ENCODE results near the gene CUL2.
"Not testable (repeated sequence)": the region's sequence is repeated elsewhere in the genome, so short reads cannot be mapped to it uniquely, and the experiment has no call there.

CUL2 gene

GRCh38 chr10:35056686-35057085, 33.5 kb downstream of the CUL2 start:
- no peaks in the 10 kb centered on the region; the same call in 1 of the 2 replicates for H4K20me1 ChIP-seq
- H3K9me3 ChIP-seq = no peaks in the 10 kb centered on the region
- H3K9ac ChIP-seq = no peak overlapping the region
- H3K27ac ChIP-seq = no peak overlapping the region
- no peak overlapping the region for H3K4me3 ChIP-seq
- no peak for TF ChIP-seq Cebpa-rat (IDR thresholded peaks at IDR 0.05)
- H3K27me3 ChIP-seq = no peaks in the 10 kb centered on the region
- H3K4me1 ChIP-seq = peaks cover 31% of the 10 kb centered on the region
- H3K4me2 ChIP-seq = no peak overlapping the region
- H3K36me3 ChIP-seq = peaks cover 64% of the 10 kb centered on the region

- no peak overlapping the region for H3K9ac ChIP-seq
- no peak overlapping the region for H3K4me2 ChIP-seq
- peaks cover 64% of the 10 kb centered on the region for H3K36me3 ChIP-seq
- H3K4me3 ChIP-seq = no peak overlapping the region
- no peaks in the 10 kb centered on the region; the same call in 1 of the 2 replicates for H4K20me1 ChIP-seq
- no peaks in the 10 kb centered on the region for H3K9me3 ChIP-seq
- H3K4me1 ChIP-seq = peaks cover 32% of the 10 kb centered on the region
- H3K27me3 ChIP-seq = no peaks in the 10 kb centered on the region
- H3K27ac ChIP-seq = no peak overlapping the region
- TF ChIP-seq Cebpa-rat (IDR thresholded peaks at IDR 0.05) = no peak
Measured at GRCh38 chr10:35056133-35056532, 34.0 kb downstream of the CUL2 start.

- H4K20me1 ChIP-seq = no peaks in the 10 kb centered on the region; the same call in 1 of the 2 replicates
- H3K27ac ChIP-seq = no peak overlapping the region
- no peaks in the 10 kb centered on the region for H3K27me3 ChIP-seq
- peaks cover 66% of the 10 kb centered on the region for H3K36me3 ChIP-seq
- H3K4me2 ChIP-seq = no peak overlapping the region
- no peak for TF ChIP-seq Cebpa-rat (IDR thresholded peaks at IDR 0.05)
- H3K9ac ChIP-seq = no peak overlapping the region
- peaks cover 17% of the 10 kb centered on the region for H3K4me1 ChIP-seq
- no peak overlapping the region for H3K4me3 ChIP-seq
- H3K9me3 ChIP-seq = no peaks in the 10 kb centered on the region
Measured at GRCh38 chr10:35050568-35050967, 39.6 kb downstream of the CUL2 start.

- Histone ChIP-seq H3K4me1 (peaks cover 12% of the 10 kb centered on the region), H3K4me3 (no peak overlapping the region), H3K27me3 (no peaks in the 10 kb centered on the region), H3K9ac (no peak overlapping the region), H3K9me3 (no peaks in the 10 kb centered on the region), H3K27ac (no peak overlapping the region), H3K36me3 (peaks cover 71% of the 10 kb centered on the region), H4K20me1 (peaks cover 7% of the 10 kb centered on the region; the same call in 1 of the 2 replicates), H3K4me2 (no peak overlapping the region)
- TF ChIP-seq Cebpa-rat (IDR thresholded peaks at IDR 0.05) = no peak
Measured at GRCh38 chr10:35046074-35046473, 44.1 kb downstream of the CUL2 start.

GRCh38 chr10:35045275-35045674, 44.9 kb downstream of the CUL2 start:
- peaks cover 16% of the 10 kb centered on the region for H3K4me1 ChIP-seq
- H3K27me3 ChIP-seq, H3K27ac ChIP-seq, H3K9ac ChIP-seq, H3K9me3 ChIP-seq, H3K4me2 ChIP-seq, H3K4me3 ChIP-seq: not testable (repeated sequence)
- peaks cover 15% of the 10 kb centered on the region; the same call in 1 of the 2 replicates for H4K20me1 ChIP-seq
- H3K36me3 ChIP-seq = peaks cover 71% of the 10 kb centered on the region

- Histone ChIP-seq H3K27ac (no peak overlapping the region), H3K36me3 (peaks cover 72% of the 10 kb centered on the region), H3K9me3 (no peaks in the 10 kb centered on the region), H3K27me3 (no peaks in the 10 kb centered on the region), H4K20me1 (peaks cover 15% of the 10 kb centered on the region; the same call in 1 of the 2 replicates), H3K4me1 (peaks cover 15% of the 10 kb centered on the region), H3K9ac (no peak overlapping the region), H3K4me2 (no peak overlapping the region), H3K4me3 (no peak overlapping the region)
- no peak for TF ChIP-seq Cebpa-rat (IDR thresholded peaks at IDR 0.05)
Measured at GRCh38 chr10:35043796-35044344, 46.3 kb downstream of the CUL2 start.

GRCh38 chr10:35042783-35043182, 47.4 kb downstream of the CUL2 start:
- no peak overlapping the region for H3K4me2 ChIP-seq
- no peak overlapping the region for H3K9ac ChIP-seq
- H3K4me3 ChIP-seq = no peak overlapping the region
- H3K36me3 ChIP-seq = peaks cover 69% of the 10 kb centered on the region
- peaks cover 11% of the 10 kb centered on the region for H3K4me1 ChIP-seq
- H4K20me1 ChIP-seq = peaks cover 15% of the 10 kb centered on the region; the same call in 1 of the 2 replicates
- no peak for TF ChIP-seq Cebpa-rat (IDR thresholded peaks at IDR 0.05)
- H3K27ac ChIP-seq = no peak overlapping the region
- H3K27me3 ChIP-seq = no peaks in the 10 kb centered on the region
- no peaks in the 10 kb centered on the region for H3K9me3 ChIP-seq

- Histone ChIP-seq H3K4me3 (no peak overlapping the region), H3K27ac (no peak overlapping the region), H4K20me1 (peaks cover 15% of the 10 kb centered on the region; the same call in 1 of the 2 replicates), H3K9ac (no peak overlapping the region), H3K36me3 (peaks cover 71% of the 10 kb centered on the region), H3K9me3 (no peaks in the 10 kb centered on the region), H3K4me2 (peak overlapping the region; percentile 36; the same call in 1 of the 2 replicates), H3K27me3 (no peaks in the 10 kb centered on the region), H3K4me1 (peaks cover 11% of the 10 kb centered on the region)
- peak; percentile 67; the same call in 1 of the 2 replicates for TF ChIP-seq Cebpa-rat (IDR thresholded peaks at IDR 0.05)
Measured at GRCh38 chr10:35041502-35041879, 48.6 kb downstream of the CUL2 start.

GRCh38 chr10:35040760-35041501, 49.2 kb downstream of the CUL2 start:
- peaks cover 11% of the 10 kb centered on the region for H3K4me1 ChIP-seq
- peaks cover 15% of the 10 kb centered on the region; the same call in 1 of the 2 replicates for H4K20me1 ChIP-seq
- peaks cover 71% of the 10 kb centered on the region for H3K36me3 ChIP-seq
- peak overlapping the region; percentile 36; the same call in 1 of the 2 replicates for H3K4me2 ChIP-seq
- no peak for TF ChIP-seq Cebpa-rat (IDR thresholded peaks at IDR 0.05)
- H3K27me3 ChIP-seq = no peaks in the 10 kb centered on the region
- no peak overlapping the region for H3K9ac ChIP-seq
- H3K27ac ChIP-seq = no peak overlapping the region
- no peak overlapping the region for H3K4me3 ChIP-seq
- H3K9me3 ChIP-seq = no peaks in the 10 kb centered on the region

GRCh38 chr10:35037104-35037503, 53.0 kb downstream of the CUL2 start:
- peaks cover 15% of the 10 kb centered on the region; the same call in 1 of the 2 replicates for H4K20me1 ChIP-seq
- peaks cover 77% of the 10 kb centered on the region for H3K36me3 ChIP-seq
- H3K4me3 ChIP-seq = no peak overlapping the region
- H3K4me2 ChIP-seq = no peak overlapping the region
- H3K27me3 ChIP-seq = no peaks in the 10 kb centered on the region
- no peaks in the 10 kb centered on the region for H3K9me3 ChIP-seq
- no peak overlapping the region for H3K9ac ChIP-seq
- H3K4me1 ChIP-seq = peaks cover 11% of the 10 kb centered on the region
- TF ChIP-seq Cebpa-rat (IDR thresholded peaks at IDR 0.05) = no peak
- no peak overlapping the region for H3K27ac ChIP-seq
